Measurements from ENCODE around the gene AGFG2.
A peak's percentile ranks its signal among the peaks of the same experiment; 100 is the strongest.

The AGFG2 gene

GRCh38 chr7:100604976-100605911 lies 66.2 kb downstream of the AGFG2 start:
- ATAC-seq (ENCODE audit: low read depth): peak; percentile 31
- no peaks in the 10 kb centered on the region for H3K36me3 ChIP-seq (ENCODE audit: low read depth)
- no peak for DNase-seq (ENCODE audit: low spot score)
- peak overlapping the region; percentile 52 for H3K4me3 ChIP-seq (ENCODE audit: severe bottlenecking)
- no peaks in the 10 kb centered on the region for H3K27me3 ChIP-seq (ENCODE audit: insufficient read depth, poor library complexity, severe bottlenecking)
- no peaks in the 10 kb centered on the region for H3K4me1 ChIP-seq (ENCODE audit: insufficient read depth, poor library complexity, severe bottlenecking)
- no peaks in the 10 kb centered on the region for H3K9me3 ChIP-seq (ENCODE audit: severe bottlenecking)
- peak overlapping the region; percentile 22 for H3K27ac ChIP-seq (ENCODE audit: poor library complexity, severe bottlenecking)
- TF ChIP-seq, protein P1, sequence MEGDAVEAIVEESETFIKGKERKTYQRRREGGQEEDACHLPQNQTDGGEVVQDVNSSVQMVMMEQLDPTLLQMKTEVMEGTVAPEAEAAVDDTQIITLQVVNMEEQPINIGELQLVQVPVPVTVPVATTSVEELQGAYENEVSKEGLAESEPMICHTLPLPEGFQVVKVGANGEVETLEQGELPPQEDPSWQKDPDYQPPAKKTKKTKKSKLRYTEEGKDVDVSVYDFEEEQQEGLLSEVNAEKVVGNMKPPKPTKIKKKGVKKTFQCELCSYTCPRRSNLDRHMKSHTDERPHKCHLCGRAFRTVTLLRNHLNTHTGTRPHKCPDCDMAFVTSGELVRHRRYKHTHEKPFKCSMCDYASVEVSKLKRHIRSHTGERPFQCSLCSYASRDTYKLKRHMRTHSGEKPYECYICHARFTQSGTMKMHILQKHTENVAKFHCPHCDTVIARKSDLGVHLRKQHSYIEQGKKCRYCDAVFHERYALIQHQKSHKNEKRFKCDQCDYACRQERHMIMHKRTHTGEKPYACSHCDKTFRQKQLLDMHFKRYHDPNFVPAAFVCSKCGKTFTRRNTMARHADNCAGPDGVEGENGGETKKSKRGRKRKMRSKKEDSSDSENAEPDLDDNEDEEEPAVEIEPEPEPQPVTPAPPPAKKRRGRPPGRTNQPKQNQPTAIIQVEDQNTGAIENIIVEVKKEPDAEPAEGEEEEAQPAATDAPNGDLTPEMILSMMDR (IDR thresholded peaks at IDR 0.05; ENCODE audit: poor library complexity, severe bottlenecking): peak; percentile 2

GRCh38 chr7:100606313-100606712 lies 67.3 kb downstream of the AGFG2 start:
- H3K9me3 ChIP-seq (ENCODE audit: severe bottlenecking): no peaks in the 10 kb centered on the region
- ATAC-seq (ENCODE audit: low read depth) (no peak), DNase-seq (ENCODE audit: low spot score) (no peak)
- no peaks in the 10 kb centered on the region for H3K4me1 ChIP-seq (ENCODE audit: insufficient read depth, poor library complexity, severe bottlenecking)
- H3K36me3 ChIP-seq (ENCODE audit: low read depth): no peaks in the 10 kb centered on the region
- TF ChIP-seq, protein P1 (IDR thresholded peaks at IDR 0.05; ENCODE audit: poor library complexity, severe bottlenecking): no peak
- no peak overlapping the region for H3K4me3 ChIP-seq (ENCODE audit: severe bottlenecking)
- H3K27me3 ChIP-seq (ENCODE audit: insufficient read depth, poor library complexity, severe bottlenecking): no peaks in the 10 kb centered on the region
- H3K27ac ChIP-seq (ENCODE audit: poor library complexity, severe bottlenecking): no peak overlapping the region

GRCh38 chr7:100607111-100607510 lies 68.1 kb downstream of the AGFG2 start:
- Histone ChIP-seq H3K27ac (ENCODE audit: poor library complexity, severe bottlenecking) (no peak overlapping the region), H3K9me3 (ENCODE audit: severe bottlenecking) (no peaks in the 10 kb centered on the region), H3K4me1 (ENCODE audit: insufficient read depth, poor library complexity, severe bottlenecking) (no peaks in the 10 kb centered on the region), H3K27me3 (ENCODE audit: insufficient read depth, poor library complexity, severe bottlenecking) (no peaks in the 10 kb centered on the region), H3K4me3 (ENCODE audit: severe bottlenecking) (no peak overlapping the region), H3K36me3 (ENCODE audit: low read depth) (no peaks in the 10 kb centered on the region)
- TF ChIP-seq, protein P1 (IDR thresholded peaks at IDR 0.05; ENCODE audit: poor library complexity, severe bottlenecking): no peak
- DNase-seq (ENCODE audit: low spot score) (no peak), ATAC-seq (ENCODE audit: low read depth) (no peak)

- no peaks in the 10 kb centered on the region for H3K27me3 ChIP-seq (ENCODE audit: insufficient read depth, poor library complexity, severe bottlenecking)
- H3K9me3 ChIP-seq (ENCODE audit: severe bottlenecking): no peaks in the 10 kb centered on the region
- H3K4me3 ChIP-seq (ENCODE audit: severe bottlenecking): no peak overlapping the region
- no peaks in the 10 kb centered on the region for H3K36me3 ChIP-seq (ENCODE audit: low read depth)
- ATAC-seq (ENCODE audit: low read depth) (no peak), DNase-seq (ENCODE audit: low spot score) (no peak)
- TF ChIP-seq, protein P1 (IDR thresholded peaks at IDR 0.05; ENCODE audit: poor library complexity, severe bottlenecking): no peak
- H3K27ac ChIP-seq (ENCODE audit: poor library complexity, severe bottlenecking): no peak overlapping the region
- H3K4me1 ChIP-seq (ENCODE audit: insufficient read depth, poor library complexity, severe bottlenecking): no peaks in the 10 kb centered on the region
Observed at GRCh38 chr7:100609958-100610357, 71.0 kb downstream of the AGFG2 start.
